ENCODE measurements around the gene WDR88.
A peak's percentile ranks its signal among the peaks of the same experiment; 100 is the strongest.
"Not testable (repeated sequence)": the region's sequence is repeated elsewhere in the genome, so short reads cannot be mapped to it uniquely, and the experiment has no call there.

WDR88 gene

GRCh38 chr19:33130433-33130832, 1.5 kb upstream of the WDR88 start:
- DNase-seq = no peak

GRCh38 chr19:33132425-33132824, 511 bp downstream of the WDR88 start:
- no peak for DNase-seq

GRCh38 chr19:33133438-33134031, 1.6 kb downstream of the WDR88 start:
- DNase-seq = no peak

GRCh38 chr19:33134571-33135041, 2.7 kb downstream of the WDR88 start:
- peak; percentile 67 for DNase-seq

- no peak for DNase-seq
Observed at GRCh38 chr19:33139165-33139564, 7.3 kb downstream of the WDR88 start.

- DNase-seq = peak; percentile 48
Observed at GRCh38 chr19:33143897-33144405, 12.0 kb downstream of the WDR88 start.

GRCh38 chr19:33146209-33146608, 14.3 kb downstream of the WDR88 start:
- DNase-seq = no peak

- DNase-seq = no peak
Observed at GRCh38 chr19:33147538-33147937, 15.6 kb downstream of the WDR88 start.

GRCh38 chr19:33150852-33151518, 19.1 kb downstream of the WDR88 start:
- no peak for DNase-seq

- no peak for DNase-seq
Observed at GRCh38 chr19:33152176-33152575, 20.3 kb downstream of the WDR88 start.

GRCh38 chr19:33152625-33153024, 20.7 kb downstream of the WDR88 start:
- DNase-seq = not testable (repeated sequence)

GRCh38 chr19:33154313-33154712, 22.4 kb downstream of the WDR88 start:
- DNase-seq = not testable (repeated sequence)

- no peak for DNase-seq
Observed at GRCh38 chr19:33156334-33156733, 24.4 kb downstream of the WDR88 start.

GRCh38 chr19:33157906-33158305, 26.0 kb downstream of the WDR88 start:
- no peak for DNase-seq

- no peak for DNase-seq
Observed at GRCh38 chr19:33158365-33158764, 26.5 kb downstream of the WDR88 start.

GRCh38 chr19:33159149-33159548, 27.2 kb downstream of the WDR88 start:
- no peak for DNase-seq

- no peak for DNase-seq
Observed at GRCh38 chr19:33159893-33160292, 28.0 kb downstream of the WDR88 start.

GRCh38 chr19:33161201-33161600, 29.3 kb downstream of the WDR88 start:
- DNase-seq = no peak

GRCh38 chr19:33163481-33163880, 31.6 kb downstream of the WDR88 start:
- DNase-seq = no peak

GRCh38 chr19:33166037-33166436, 34.1 kb downstream of the WDR88 start:
- DNase-seq = not testable (repeated sequence)

- no peak for DNase-seq
Observed at GRCh38 chr19:33167438-33167837, 35.5 kb downstream of the WDR88 start.

- DNase-seq = no peak
Observed at GRCh38 chr19:33168528-33168927, 36.6 kb downstream of the WDR88 start.

GRCh38 chr19:33171222-33171795, 39.4 kb downstream of the WDR88 start:
- DNase-seq = no peak

GRCh38 chr19:33171916-33172359, 40.0 kb downstream of the WDR88 start:
- no peak for DNase-seq
